Activated CD4-positive, alpha-beta T cell treated with anti-CD3 and anti-CD28 coated beads, Interleukin-2, amount 10 ng/mL, durations not matched to agents 7 days and 5 days (primary cell): ENCODE data around the gene GAMT. TPM values are rescaled to one million over a fixed set of nuclear protein-coding genes. Genes with fewer than 3 reads are reported as not detected.

ENCODE experiments used
- CTCF ChIA-PET: fragments of 350-600 bp; sonication (Branson Sonifier 250); formaldehyde crosslinking; loops from one replicate; lab custom pipeline; 2021; ENCODE audit warnings: antibody characterized with exemption; lab: Charles Lee
- POLR2A ChIA-PET: fragments of 350-600 bp; sonication (Branson Sonifier 250); formaldehyde crosslinking; loops from one replicate; lab custom pipeline; 2021; ENCODE audit warnings: antibody characterized with exemption; lab: Charles Lee
- DNase-seq: peaks from one replicate; pipeline ENCODE4 v3.0.0-alpha.2; 2020
- H3K27ac Mint-ChIP-seq: one replicate; pipeline ENCODE4 v1.8.0; 2021; ENCODE audit warnings: mild to moderate bottlenecking, moderate library complexity, mixed read lengths
- H3K27me3 Mint-ChIP-seq: one replicate; pipeline ENCODE4 v1.8.0; 2021; ENCODE audit warnings: mixed read lengths
- H3K36me3 Mint-ChIP-seq: one replicate; pipeline ENCODE4 v1.8.0; 2021; ENCODE audit warnings: low read depth, mixed read lengths
- H3K4me1 Mint-ChIP-seq: one replicate; pipeline ENCODE4 v1.8.0; 2021; ENCODE audit warnings: mixed read lengths
- H3K4me3 Mint-ChIP-seq: one replicate; pipeline ENCODE4 v1.8.0; 2021; ENCODE audit warnings: mild to moderate bottlenecking, moderate library complexity, mixed read lengths
- H3K9me3 Mint-ChIP-seq: one replicate; pipeline ENCODE4 v1.8.0; 2021; ENCODE audit warnings: mixed read lengths
- total RNA-seq, 2 experiments: library from RNA; stranded (reverse); gene quantifications; one replicate each; pipeline ENCODE4 v1.2.3, GENCODE V29; 2021

The GAMT gene
- total RNA-seq, 2 experiments from 2014 or later: 23.0 to 25.9 TPM

- Mint-ChIP-seq H3K9me3 (no peaks in the 10 kb centered on the region), H3K4me1 (no peaks in the 10 kb centered on the region), H3K36me3 (peaks cover 18% of the 10 kb centered on the region), H3K27me3 (no peaks in the 10 kb centered on the region), H3K4me3 (no peak overlapping the region), H3K27ac (no peak overlapping the region)
- no peak for DNase-seq
- POLR2A ChIA-PET: no interaction called here
- CTCF ChIA-PET: no interaction called here
Observed at GRCh38 chr19:1390890-1391423, 10.4 kb downstream of the GAMT start.

- ChIA-PET POLR2A (no interaction called here), CTCF (no interaction called here)
- Mint-ChIP-seq H3K27ac (no peak overlapping the region), H3K4me1 (peaks cover 9% of the 10 kb centered on the region), H3K9me3 (no peaks in the 10 kb centered on the region), H3K4me3 (no peak overlapping the region), H3K27me3 (no peaks in the 10 kb centered on the region), H3K36me3 (peaks cover 18% of the 10 kb centered on the region)
- no peak for DNase-seq
Observed at GRCh38 chr19:1389033-1389940, 12.1 kb downstream of the GAMT start.

GRCh38 chr19:1388637-1389026 is 12.7 kb downstream of the GAMT start:
- H3K4me3 Mint-ChIP-seq: no peak overlapping the region

GRCh38 chr19:1387684-1388636 is 13.4 kb downstream of the GAMT start:
- Mint-ChIP-seq H3K4me3 (no peak overlapping the region), H3K36me3 (peaks cover 21% of the 10 kb centered on the region), H3K9me3 (no peaks in the 10 kb centered on the region), H3K4me1 (peaks cover 17% of the 10 kb centered on the region), H3K27me3 (peaks cover 4% of the 10 kb centered on the region), H3K27ac (no peak overlapping the region)
- no peak for DNase-seq
- POLR2A ChIA-PET: no interaction called here
- CTCF ChIA-PET: no interaction called here

More at GRCh38 chr19:1388637-1389026, 12.7 kb downstream of the GAMT start:
- CTCF ChIA-PET: no interaction called here
- Mint-ChIP-seq H3K27me3 (no peaks in the 10 kb centered on the region), H3K9me3 (no peaks in the 10 kb centered on the region), H3K27ac (no peak overlapping the region), H3K36me3 (peaks cover 18% of the 10 kb centered on the region), H3K4me1 (peaks cover 10% of the 10 kb centered on the region)
- POLR2A ChIA-PET: no interaction called here
- no peak for DNase-seq

DNA sequence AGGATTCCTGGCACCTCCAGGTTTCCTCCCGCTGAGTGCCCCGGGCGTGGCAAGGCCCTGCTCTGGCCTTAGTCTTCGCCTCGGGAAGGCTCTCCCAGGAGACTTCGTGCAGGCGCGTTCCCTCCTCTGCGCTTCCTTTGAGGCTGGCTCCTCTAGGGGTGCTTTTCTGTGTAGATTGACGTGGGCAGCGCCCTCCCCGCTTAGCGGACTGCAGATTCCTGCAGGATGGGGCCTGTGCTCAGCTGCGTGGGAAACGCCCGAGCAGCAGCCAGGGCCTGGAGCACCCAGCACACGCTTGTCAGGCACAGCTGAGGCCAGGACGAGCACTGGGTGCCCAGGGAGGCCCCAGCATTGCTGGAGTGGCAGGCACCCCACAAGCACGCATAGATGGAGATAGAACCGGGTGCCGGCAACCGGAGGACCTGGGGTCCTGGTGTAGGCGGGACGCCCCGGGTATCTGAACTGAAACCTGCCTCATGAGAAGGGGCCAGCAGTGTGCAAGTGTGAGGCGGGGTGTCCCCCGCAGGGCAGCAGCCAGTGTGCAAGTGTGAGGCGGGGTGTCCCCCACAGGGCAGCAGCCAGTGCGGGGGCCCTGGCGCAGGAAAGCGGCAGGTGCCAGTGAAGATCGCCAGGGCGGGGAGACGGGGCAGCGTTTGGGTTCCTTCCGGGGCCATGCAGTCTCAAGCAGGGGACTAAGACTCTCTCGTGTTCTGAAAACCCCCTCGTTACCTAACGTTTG is 14.2 kb downstream of the GAMT start:
- Mint-ChIP-seq H3K9me3 (no peaks in the 10 kb centered on the region), H3K4me3 (no peak overlapping the region), H3K27me3 (peaks cover 4% of the 10 kb centered on the region), H3K4me1 (peaks cover 20% of the 10 kb centered on the region), H3K36me3 (peaks cover 21% of the 10 kb centered on the region), H3K27ac (no peak overlapping the region)
- no peak for DNase-seq
- ChIA-PET CTCF (no interaction called here), POLR2A (no interaction called here)

DNA sequence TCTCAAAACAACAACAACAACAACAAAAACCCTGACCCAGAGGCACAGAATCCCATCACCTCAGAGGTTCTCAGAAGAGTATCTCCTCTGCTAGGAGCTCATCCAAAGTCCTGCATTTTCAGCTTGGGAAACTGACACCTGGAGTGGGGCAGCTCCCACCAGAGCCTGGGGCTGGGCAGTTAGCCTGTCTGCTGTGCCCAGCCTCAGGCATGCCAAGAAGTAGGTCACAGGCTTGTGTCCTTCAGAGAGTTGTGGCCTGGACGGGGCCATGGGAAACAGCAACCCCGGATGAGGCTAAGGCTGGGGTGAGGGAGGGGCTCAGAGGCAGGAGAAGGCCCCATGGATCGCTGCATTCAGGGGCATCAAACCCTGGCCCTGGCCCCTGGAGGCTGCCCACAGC is 15.5 kb downstream of the GAMT start:
- ChIA-PET CTCF (interaction anchor here (0.6 to 0.8 kb wide), 2 partner anchors 52 to 139 kb away, joined by 3 to 4 read pairs; no protein-coding TSS in a partner anchor), POLR2A (no interaction called here)
- no peaks in the 10 kb centered on the region for H3K9me3 Mint-ChIP-seq
- peaks cover 17% of the 10 kb centered on the region for H3K36me3 Mint-ChIP-seq
- DNase-seq: no peak
- H3K27ac Mint-ChIP-seq: no peak overlapping the region
- H3K4me1 Mint-ChIP-seq: peaks cover 20% of the 10 kb centered on the region
- H3K4me3 Mint-ChIP-seq: no peak overlapping the region
- peaks cover 4% of the 10 kb centered on the region for H3K27me3 Mint-ChIP-seq

- peak overlapping the region; percentile 7 for H3K27ac Mint-ChIP-seq
- CTCF ChIA-PET: no interaction called here
- peaks cover 20% of the 10 kb centered on the region for H3K4me1 Mint-ChIP-seq
- no peaks in the 10 kb centered on the region for H3K9me3 Mint-ChIP-seq
- peaks cover 4% of the 10 kb centered on the region for H3K27me3 Mint-ChIP-seq
- peaks cover 15% of the 10 kb centered on the region for H3K36me3 Mint-ChIP-seq
- no peak for DNase-seq
- POLR2A ChIA-PET: no interaction called here
- H3K4me3 Mint-ChIP-seq: peak overlapping the region; percentile 85
Observed at GRCh38 chr19:1384478-1385110, 16.7 kb downstream of the GAMT start.

- H3K27me3 Mint-ChIP-seq: peaks cover 4% of the 10 kb centered on the region
- peak overlapping the region; percentile 85 for H3K4me3 Mint-ChIP-seq
- DNase-seq: no peak
- H3K36me3 Mint-ChIP-seq: peaks cover 10% of the 10 kb centered on the region
- ChIA-PET POLR2A (no interaction called here), CTCF (no interaction called here)
- peak overlapping the region; percentile 7 for H3K27ac Mint-ChIP-seq
- H3K4me1 Mint-ChIP-seq: peaks cover 20% of the 10 kb centered on the region
- H3K9me3 Mint-ChIP-seq: no peaks in the 10 kb centered on the region
Observed at GRCh38 chr19:1384085-1384462, 17.3 kb downstream of the GAMT start.

- H3K4me3 Mint-ChIP-seq: peak within 1 kb of the TSS; percentile 85
- ChIA-PET CTCF (interaction anchor here (0.8 to 1.3 kb wide), 8 partner anchors 10 to 289 kb away, joined by 3 to 4 read pairs (median 3); no protein-coding TSS in a partner anchor), POLR2A (no interaction called here)
- peaks cover 4% of the 10 kb centered on the region for H3K27me3 Mint-ChIP-seq
- H3K27ac Mint-ChIP-seq: peak within 1 kb of the TSS; percentile 98
- H3K36me3 Mint-ChIP-seq: peaks cover 5% of the 10 kb centered on the region
- H3K9me3 Mint-ChIP-seq: no peaks in the 10 kb centered on the region
- peaks cover 20% of the 10 kb centered on the region for H3K4me1 Mint-ChIP-seq
- DNase-seq: peak; percentile 90
Observed at GRCh38 chr19:1383312-1384084, 17.8 kb downstream of the GAMT start, which contains the start of gene NDUFS7. NDUFS7 (plus strand) TSS chr19:1383907; CDS start chr19:1383927, 20 bp downstream.

DNA sequence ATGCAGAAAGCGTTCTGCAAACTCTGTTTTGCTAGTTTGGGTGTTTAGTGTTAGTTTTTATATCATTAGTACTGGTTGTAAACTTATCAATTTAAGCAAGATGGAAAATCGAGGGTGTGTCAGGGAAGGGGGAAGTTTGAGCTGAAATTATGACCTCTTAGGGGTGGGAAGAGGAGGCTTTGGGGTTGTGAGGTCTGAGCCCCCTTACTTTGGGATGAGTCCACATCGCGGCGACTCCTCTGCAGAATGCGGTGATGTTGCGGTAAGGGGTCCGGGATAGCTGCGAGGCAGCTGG is 18.4 kb downstream of the GAMT start:
- Mint-ChIP-seq H3K4me1 (peaks cover 20% of the 10 kb centered on the region), H3K4me3 (peak overlapping the region; percentile 85), H3K9me3 (no peaks in the 10 kb centered on the region), H3K27ac (peak overlapping the region; percentile 98), H3K36me3 (peaks cover 3% of the 10 kb centered on the region), H3K27me3 (peaks cover 4% of the 10 kb centered on the region)
- ChIA-PET POLR2A (no interaction called here), CTCF (interaction anchor here (0.8 to 1.3 kb wide), 9 partner anchors 10 to 289 kb away, joined by 3 to 4 read pairs (median 3); no protein-coding TSS in a partner anchor)
- no peak for DNase-seq

DNA sequence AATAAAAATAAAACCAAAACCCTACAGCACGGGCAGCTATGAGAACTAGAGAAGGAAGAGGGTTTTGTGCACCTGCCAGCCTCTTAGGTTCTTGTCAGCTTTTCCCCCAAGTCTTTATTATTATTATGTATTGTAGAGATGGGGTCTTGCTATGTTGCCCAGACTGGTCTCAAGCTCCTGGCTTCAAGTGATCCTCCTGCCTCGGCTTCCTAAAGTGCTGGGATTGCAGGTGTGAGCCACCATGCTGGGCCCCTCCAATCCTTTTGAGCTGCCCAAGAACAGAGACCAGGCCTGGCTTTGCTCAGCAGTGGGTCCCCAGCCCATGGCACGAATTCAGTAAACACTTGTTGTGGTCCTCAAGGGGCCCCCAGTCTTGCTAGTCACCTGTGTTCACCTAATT is 19.1 kb downstream of the GAMT start:
- Mint-ChIP-seq H3K9me3 (no peaks in the 10 kb centered on the region), H3K27me3 (peaks cover 4% of the 10 kb centered on the region), H3K4me1 (peaks cover 20% of the 10 kb centered on the region), H3K36me3 (peaks cover 2% of the 10 kb centered on the region), H3K4me3 (no peak overlapping the region), H3K27ac (no peak overlapping the region)
- CTCF ChIA-PET: interaction anchor here (1.1 to 1.3 kb wide), 2 partner anchors 14 to 290 kb away, joined by 3 read pairs; no protein-coding TSS in a partner anchor
- DNase-seq: no peak
- POLR2A ChIA-PET: no interaction called here
